ENCODE results near the gene PDE7B.

PDE7B gene

DNA sequence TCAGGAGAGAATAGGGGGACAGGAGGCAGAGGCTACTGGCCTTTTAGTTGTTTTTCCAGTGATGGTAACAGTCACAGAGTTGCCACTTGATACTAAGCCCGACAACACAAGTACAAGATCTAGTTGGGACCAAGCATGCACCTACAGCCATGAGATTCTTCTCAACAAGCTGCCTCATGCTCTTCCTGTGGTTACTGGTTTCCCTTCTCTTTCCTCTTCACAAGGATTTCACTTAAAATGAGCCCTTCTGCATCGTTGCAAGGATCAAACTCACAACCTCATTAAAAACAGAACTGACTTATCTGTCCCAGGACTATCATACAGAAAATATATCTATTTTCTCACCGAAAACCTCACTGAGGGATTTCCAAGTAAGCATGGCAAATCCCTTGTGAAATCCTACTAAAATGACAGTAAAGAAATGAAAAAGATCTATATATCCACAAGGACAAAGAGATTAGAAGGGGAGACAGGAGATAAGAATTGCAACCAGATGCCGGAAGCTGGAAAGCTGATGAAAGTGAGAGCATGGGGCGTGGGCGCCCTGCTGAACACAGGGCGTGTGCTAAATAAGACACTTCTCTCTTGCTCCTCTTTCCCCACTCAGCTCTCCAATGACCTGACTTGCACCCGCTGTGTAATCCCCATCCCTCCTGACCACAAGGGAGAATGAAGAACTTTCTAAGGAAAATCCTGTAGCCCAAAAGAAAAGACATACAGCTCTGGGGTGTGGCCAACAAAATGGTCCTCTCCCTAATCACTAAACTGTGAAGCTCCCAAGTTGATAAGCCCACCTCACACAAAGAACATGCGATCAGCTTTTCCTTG lies 385.2 kb downstream of the PDE7B start:
- no peak overlapping the region for H3K4me3 ChIP-seq (replicated peaks in 1 of 2; ENCODE audit: low read depth in 2 of 2, low read length in 2 of 2)
- no peak for TF ChIP-seq CTCF (IDR thresholded peaks at IDR 0.05; ENCODE audit: low read depth, low read length)
- DNase-seq (ENCODE audit: low read depth in 2 of 2), result no peak

DNA sequence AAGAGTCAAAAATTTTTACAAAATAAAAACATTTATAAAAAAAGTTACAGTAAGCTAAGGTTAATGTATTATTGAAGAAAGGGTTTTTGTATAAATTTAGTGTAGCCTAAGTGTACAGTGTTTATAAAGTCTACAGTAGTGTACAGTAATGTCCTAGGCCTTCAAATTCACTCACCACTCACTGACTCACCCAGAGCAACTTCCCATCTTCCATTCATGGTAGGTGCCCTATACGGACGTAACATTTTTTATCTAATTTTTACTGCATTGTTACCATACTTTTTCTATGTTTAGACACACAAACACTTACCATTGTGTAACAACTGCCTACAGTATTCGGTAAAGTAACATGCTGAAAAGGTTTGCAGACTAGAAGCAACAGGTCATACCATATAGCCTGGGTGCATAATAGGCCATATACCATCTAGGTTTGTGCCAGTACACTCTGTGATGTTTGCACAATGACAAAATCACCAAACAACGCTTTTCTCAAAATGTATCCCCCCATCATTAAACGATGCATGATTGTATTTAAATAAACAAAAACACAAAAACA lies 392.6 kb downstream of the PDE7B start:
- DNase-seq (ENCODE audit: low read depth in 2 of 2), result peak in 1 of 2 donors; percentile 70
- TF ChIP-seq CTCF (IDR thresholded peaks at IDR 0.05; ENCODE audit: low read depth, low read length), result no peak
- no peak overlapping the region for H3K4me3 ChIP-seq (replicated peaks in 1 of 2; ENCODE audit: low read depth in 2 of 2, low read length in 2 of 2)

Data from cardiac fibroblast (primary cell).